ENCODE data around the gene CKLF.
"Not testable (repeated sequence)": the region's sequence is repeated elsewhere in the genome, so short reads cannot be mapped to it uniquely, and the experiment has no call there.

Gene CKLF

DNA sequence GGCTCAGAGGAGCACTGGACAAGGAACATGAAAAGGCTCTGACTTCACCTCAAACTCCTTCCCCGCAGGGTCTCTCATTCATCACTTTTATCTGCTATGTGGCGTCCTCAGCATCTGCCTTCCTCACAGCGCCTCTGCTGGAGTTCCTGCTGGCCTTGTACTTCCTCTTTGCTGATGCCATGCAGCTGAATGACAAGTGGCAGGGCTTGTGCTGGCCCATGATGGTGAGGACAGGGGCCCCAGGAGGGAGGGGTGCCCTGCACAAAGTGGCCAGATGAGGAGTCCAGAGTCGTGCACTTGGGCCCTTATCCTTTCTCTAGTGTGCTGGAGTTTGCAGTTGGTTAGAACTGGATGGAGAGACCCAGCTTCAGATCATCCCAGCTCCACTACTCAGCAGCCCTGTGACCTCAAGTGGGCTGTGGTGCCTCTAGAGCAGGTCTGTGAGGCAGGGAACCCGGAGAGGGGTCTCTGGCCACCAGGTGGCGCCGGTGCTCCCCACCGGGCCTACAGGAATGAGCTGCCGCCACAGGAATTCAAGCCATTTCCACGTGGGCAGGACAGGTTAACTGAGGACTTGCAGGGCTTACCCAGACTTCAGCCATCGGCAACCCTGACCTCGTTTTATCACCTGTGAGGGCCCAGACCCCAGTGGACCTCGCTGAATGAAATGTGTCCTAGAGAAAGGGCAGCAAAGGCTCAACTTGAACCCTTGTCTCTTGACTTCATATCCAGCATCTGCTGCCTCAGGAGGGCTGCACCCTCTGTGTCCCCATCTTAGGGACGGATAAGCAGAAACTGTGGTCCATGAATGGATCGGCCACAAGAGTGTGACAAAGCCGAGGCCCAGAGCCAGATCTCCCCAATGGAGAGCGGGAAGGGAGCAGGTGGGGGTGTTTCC lies 56.1 kb downstream of the CKLF start:
- peak overlapping the region; percentile 8 for H3K18ac ChIP-seq (ENCODE audit: low read length)
- no peak overlapping the region for H2BK5ac ChIP-seq (ENCODE audit: low read depth, low read length, poor library complexity)
- no peak overlapping the region for H2BK12ac ChIP-seq (ENCODE audit: low read length)
- H3K23ac ChIP-seq (ENCODE audit: low read length) = no peak overlapping the region
- peaks cover 19% of the 10 kb centered on the region for H3K79me1 ChIP-seq (ENCODE audit: low read length)
- H3K4me1 ChIP-seq (ENCODE audit: control insufficient read depth in 1 of 2, insufficient read depth in 2 of 2, low read length in 2 of 2) = peaks cover 19 to 24% of the 10 kb centered on the region in 2 experiments
- no peak overlapping the region for H3K4me2 ChIP-seq (ENCODE audit: low read length)
- no peak overlapping the region for H3K9ac ChIP-seq (ENCODE audit: low read length)
- no peak overlapping the region for H2BK120ac ChIP-seq (ENCODE audit: insufficient read depth, low read length, poor library complexity)
- DNase-seq = peak; percentile 95 to 97
- H2AK5ac ChIP-seq (ENCODE audit: low read length) = no peak overlapping the region
- peaks cover 47 to 53% of the 10 kb centered on the region in 2 experiments for H3K36me3 ChIP-seq (ENCODE audit: control insufficient read depth in 1 of 2, insufficient read depth in 2 of 2, low read length in 2 of 2)
- no peak overlapping the region for H3K4me3 ChIP-seq (ENCODE audit: low read depth, low read length)
- H2AFZ ChIP-seq (ENCODE audit: insufficient read depth, low read length, poor library complexity) = no peak overlapping the region
- H3K4ac ChIP-seq (ENCODE audit: low read depth, low read length) = no peak overlapping the region
- H4K8ac ChIP-seq (ENCODE audit: low read depth, low read length) = no peak overlapping the region
- no CpG with 5 or more reads among the region's 17 CpGs for WGBS (ENCODE audit: extremely low coverage, insufficient coverage, insufficient read length)
- peaks cover 6% of the 10 kb centered on the region for H3K9me3 ChIP-seq (ENCODE audit: insufficient read depth, low read depth, low read length)
- H3K14ac ChIP-seq (ENCODE audit: low read length) = no peak overlapping the region
- H4K12ac ChIP-seq (ENCODE audit: low read depth, low read length) = no peak overlapping the region
- H3K27ac ChIP-seq (ENCODE audit: low read depth, low read length) = no peak overlapping the region
- H4K91ac ChIP-seq (ENCODE audit: low read depth, low read length) = no peak overlapping the region
- peaks cover 12% of the 10 kb centered on the region for H3K79me2 ChIP-seq (ENCODE audit: control insufficient read depth, insufficient read depth, low read length, poor library complexity)
- no peaks in the 10 kb centered on the region for H3K27me3 ChIP-seq (ENCODE audit: insufficient read depth, low read length)

DNA sequence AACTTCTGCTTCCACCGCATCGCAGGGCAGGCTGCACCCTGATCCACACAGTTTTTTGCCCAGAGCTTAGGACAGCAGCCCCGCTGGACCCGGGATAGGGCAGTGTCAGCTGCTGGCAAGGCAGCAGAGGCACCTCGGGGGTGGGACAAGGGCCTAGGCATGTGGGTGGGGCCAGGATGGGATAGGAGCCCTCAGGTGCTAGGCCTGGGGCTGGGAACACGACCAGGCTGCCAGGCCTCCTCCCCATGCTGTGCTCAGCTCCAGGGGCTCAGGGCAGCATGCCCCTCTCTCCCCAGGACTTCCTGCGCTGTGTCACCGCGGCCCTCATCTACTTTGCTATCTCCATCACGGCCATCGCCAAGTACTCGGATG lies 56.7 kb downstream of the CKLF start:
- Histone ChIP-seq H4K8ac (ENCODE audit: low read depth, low read length) (no peak overlapping the region), H4K91ac (ENCODE audit: low read depth, low read length) (no peak overlapping the region), H2AK5ac (ENCODE audit: low read length) (no peak overlapping the region), H2BK12ac (ENCODE audit: low read length) (no peak overlapping the region), H3K4me2 (ENCODE audit: low read length) (no peak overlapping the region), H3K18ac (ENCODE audit: low read length) (peak overlapping the region; percentile 8), H3K4ac (ENCODE audit: low read depth, low read length) (no peak overlapping the region), H2BK5ac (ENCODE audit: low read depth, low read length, poor library complexity) (no peak overlapping the region), H3K14ac (ENCODE audit: low read length) (no peak overlapping the region), H4K12ac (ENCODE audit: low read depth, low read length) (no peak overlapping the region), H3K9ac (ENCODE audit: low read length) (no peak overlapping the region), H3K4me1 (ENCODE audit: control insufficient read depth in 1 of 2, insufficient read depth in 2 of 2, low read length in 2 of 2) (peaks cover 17 to 20% of the 10 kb centered on the region in 2 experiments), H3K36me3 (ENCODE audit: control insufficient read depth in 1 of 2, insufficient read depth in 2 of 2, low read length in 2 of 2) (peaks cover 47 to 55% of the 10 kb centered on the region in 2 experiments), H3K27me3 (ENCODE audit: insufficient read depth, low read length) (no peaks in the 10 kb centered on the region), H3K9me3 (ENCODE audit: insufficient read depth, low read depth, low read length) (peaks cover 6% of the 10 kb centered on the region), H2AFZ (ENCODE audit: insufficient read depth, low read length, poor library complexity) (no peak overlapping the region), H3K79me1 (ENCODE audit: low read length) (peaks cover 14% of the 10 kb centered on the region), H2BK120ac (ENCODE audit: insufficient read depth, low read length, poor library complexity) (no peak overlapping the region), H3K27ac (ENCODE audit: low read depth, low read length) (no peak overlapping the region), H3K4me3 (ENCODE audit: low read depth, low read length) (no peak overlapping the region), H3K23ac (ENCODE audit: low read length) (no peak overlapping the region), H3K79me2 (ENCODE audit: control insufficient read depth, insufficient read depth, low read length, poor library complexity) (peaks cover 12% of the 10 kb centered on the region)
- WGBS (ENCODE audit: extremely low coverage, insufficient coverage, insufficient read length) = no CpG with 5 or more reads among the region's 12 CpGs
- DNase-seq = peak; percentile 40 to 63

DNA sequence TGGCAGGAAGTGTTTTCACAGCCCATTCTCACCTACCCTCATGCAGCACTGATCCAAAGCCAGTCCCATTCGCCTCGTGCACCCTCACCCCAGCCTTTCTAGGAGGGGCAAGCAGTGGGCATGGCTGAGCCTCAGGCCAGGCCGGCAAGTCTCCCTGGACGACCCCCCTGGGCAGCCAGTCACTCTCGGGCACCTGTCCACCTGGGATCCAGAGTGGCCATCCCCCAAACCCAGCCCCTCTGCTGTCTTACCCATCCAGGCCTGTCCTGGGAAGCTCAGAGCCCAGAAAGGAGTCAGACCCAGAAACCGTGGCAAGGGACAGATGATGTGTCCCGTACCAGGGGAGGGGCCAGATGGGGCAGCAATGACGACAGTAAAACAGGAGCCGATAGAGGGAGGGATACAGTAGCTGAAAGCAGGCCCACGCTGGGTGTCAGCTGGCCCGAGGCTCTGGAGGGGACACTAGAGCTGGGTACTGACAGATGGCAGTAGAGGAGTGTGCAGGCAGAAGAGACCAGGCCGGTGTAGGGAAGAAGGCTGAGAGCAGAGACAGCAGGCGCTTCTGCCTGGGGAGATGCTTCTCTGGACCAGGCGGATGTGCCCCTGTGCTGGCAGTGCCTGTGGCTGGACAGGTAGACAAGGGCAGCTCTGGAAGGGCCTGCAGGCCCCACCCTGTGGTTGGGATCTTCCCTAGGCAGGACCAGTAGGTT lies 57.9 kb downstream of the CKLF start:
- peak overlapping the region; percentile 32 for H3K4me3 ChIP-seq (ENCODE audit: low read depth, low read length)
- H3K36me3 ChIP-seq (ENCODE audit: control insufficient read depth in 1 of 2, insufficient read depth in 2 of 2, low read length in 2 of 2) = peaks cover 47 to 59% of the 10 kb centered on the region in 2 experiments
- H3K18ac ChIP-seq (ENCODE audit: low read length) = no peak overlapping the region
- no peak overlapping the region for H3K23ac ChIP-seq (ENCODE audit: low read length)
- H2BK120ac ChIP-seq (ENCODE audit: insufficient read depth, low read length, poor library complexity) = no peak overlapping the region
- H2BK5ac ChIP-seq (ENCODE audit: low read depth, low read length, poor library complexity) = no peak overlapping the region
- no peak overlapping the region for H2BK12ac ChIP-seq (ENCODE audit: low read length)
- no peak overlapping the region for H4K12ac ChIP-seq (ENCODE audit: low read depth, low read length)
- no peak overlapping the region for H2AFZ ChIP-seq (ENCODE audit: insufficient read depth, low read length, poor library complexity)
- H4K91ac ChIP-seq (ENCODE audit: low read depth, low read length) = no peak overlapping the region
- H3K4me1 ChIP-seq (ENCODE audit: control insufficient read depth in 1 of 2, insufficient read depth in 2 of 2, low read length in 2 of 2) = peaks cover 17 to 23% of the 10 kb centered on the region in 2 experiments
- H3K79me1 ChIP-seq (ENCODE audit: low read length) = peaks cover 5% of the 10 kb centered on the region
- no peak overlapping the region for H3K4ac ChIP-seq (ENCODE audit: low read depth, low read length)
- H3K4me2 ChIP-seq (ENCODE audit: low read length) = no peak overlapping the region
- no peak for DNase-seq
- H2AK5ac ChIP-seq (ENCODE audit: low read length) = no peak overlapping the region
- H3K14ac ChIP-seq (ENCODE audit: low read length) = no peak overlapping the region
- peaks cover 8% of the 10 kb centered on the region for H3K79me2 ChIP-seq (ENCODE audit: control insufficient read depth, insufficient read depth, low read length, poor library complexity)
- WGBS (ENCODE audit: extremely low coverage, insufficient coverage, insufficient read length) = no CpG with 5 or more reads among the region's 14 CpGs
- no peaks in the 10 kb centered on the region for H3K27me3 ChIP-seq (ENCODE audit: insufficient read depth, low read length)
- no peak overlapping the region for H3K27ac ChIP-seq (ENCODE audit: low read depth, low read length)
- peaks cover 6% of the 10 kb centered on the region for H3K9me3 ChIP-seq (ENCODE audit: insufficient read depth, low read depth, low read length)
- H3K9ac ChIP-seq (ENCODE audit: low read length) = no peak overlapping the region
- no peak overlapping the region for H4K8ac ChIP-seq (ENCODE audit: low read depth, low read length)

DNA sequence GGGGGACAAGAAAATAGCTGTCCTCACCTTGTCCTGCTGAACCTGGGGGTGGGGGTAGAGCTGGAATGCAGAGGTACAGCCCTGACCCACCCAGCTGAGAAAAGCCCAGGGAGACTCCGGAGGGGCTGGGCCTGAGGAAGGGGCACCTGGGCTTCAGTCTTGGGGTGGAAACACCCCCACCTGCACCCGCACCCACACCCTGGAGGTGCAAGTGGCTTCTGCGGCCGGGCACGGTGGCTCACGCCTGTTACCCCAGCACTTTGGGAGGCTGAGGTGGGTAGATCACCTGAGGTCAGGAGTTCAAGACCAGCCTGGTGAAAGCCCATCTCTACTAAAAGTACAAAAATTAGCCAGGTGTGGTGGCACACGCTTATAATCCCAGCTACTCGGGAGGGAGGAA lies 59.5 kb downstream of the CKLF start:
- DNase-seq; H4K12ac ChIP-seq (ENCODE audit: low read depth, low read length); H2AFZ ChIP-seq (ENCODE audit: insufficient read depth, low read length, poor library complexity); H4K91ac ChIP-seq (ENCODE audit: low read depth, low read length); H2BK120ac ChIP-seq (ENCODE audit: insufficient read depth, low read length, poor library complexity); H3K4me3 ChIP-seq (ENCODE audit: low read depth, low read length); H2AK5ac ChIP-seq (ENCODE audit: low read length); H3K4ac ChIP-seq (ENCODE audit: low read depth, low read length); H3K14ac ChIP-seq (ENCODE audit: low read length); H4K8ac ChIP-seq (ENCODE audit: low read depth, low read length); H3K79me2 ChIP-seq (ENCODE audit: control insufficient read depth, insufficient read depth, low read length, poor library complexity); H3K4me2 ChIP-seq (ENCODE audit: low read length); H3K9me3 ChIP-seq (ENCODE audit: insufficient read depth, low read depth, low read length); H3K79me1 ChIP-seq (ENCODE audit: low read length); H3K18ac ChIP-seq (ENCODE audit: low read length); H3K27me3 ChIP-seq (ENCODE audit: insufficient read depth, low read length); H2BK5ac ChIP-seq (ENCODE audit: low read depth, low read length, poor library complexity); H3K23ac ChIP-seq (ENCODE audit: low read length); H3K27ac ChIP-seq (ENCODE audit: low read depth, low read length); H3K9ac ChIP-seq (ENCODE audit: low read length); H2BK12ac ChIP-seq (ENCODE audit: low read length): not testable (repeated sequence)
- peaks cover 7 to 17% of the 10 kb centered on the region in 2 experiments for H3K4me1 ChIP-seq (ENCODE audit: control insufficient read depth in 1 of 2, insufficient read depth in 2 of 2, low read length in 2 of 2)
- H3K36me3 ChIP-seq (ENCODE audit: control insufficient read depth in 1 of 2, insufficient read depth in 2 of 2, low read length in 2 of 2) = peaks cover 51% of the 10 kb centered on the region in 2 experiments
- WGBS (ENCODE audit: extremely low coverage, insufficient coverage, insufficient read length) = no CpG with 5 or more reads among the region's 8 CpGs
